ENCODE measurements around the gene AKIRIN2.

GRCh38 chr6:87738000-87738399 is 36.0 kb upstream of the AKIRIN2 start:
- no peak for TF ChIP-seq CTCF (IDR thresholded peaks at IDR 0.05)
- TF ChIP-seq EZH2 (IDR thresholded peaks at IDR 0.05; ENCODE audit: borderline replicate concordance, insufficient read depth, low read depth, low read length, poor library complexity, severe bottlenecking), result no peak
